Measurements from ENCODE around the gene SLC6A11.

SLC6A11 gene

GRCh38 chr3:10813425-10813824 is 2.6 kb upstream of the SLC6A11 start:
- H3K4me3 ChIP-seq (ENCODE audit: low read depth, low read length, poor library complexity, severe bottlenecking), result no peak overlapping the region
- no peak overlapping the region for H2AFZ ChIP-seq (ENCODE audit: low read length)
- H3K79me2 ChIP-seq (ENCODE audit: insufficient read depth, low read length), result no peaks in the 10 kb centered on the region
- H3K9me2 ChIP-seq (ENCODE audit: low read depth, low read length), result no peaks in the 10 kb centered on the region
- no peaks in the 10 kb centered on the region for H4K20me1 ChIP-seq (ENCODE audit: insufficient read depth, low read length)
- TF ChIP-seq EZH2 (IDR thresholded peaks at IDR 0.05; ENCODE audit: borderline replicate concordance, low read length), result no peak
- TF ChIP-seq CTCF (IDR thresholded peaks at IDR 0.05; ENCODE audit: low read length), result no peak
- H3K4me1 ChIP-seq (ENCODE audit: insufficient read depth, low read length, severe bottlenecking), result no peaks in the 10 kb centered on the region
- H3F3A ChIP-seq (ENCODE audit: insufficient read depth, low read length), result no peaks in the 10 kb centered on the region
- H3K9ac ChIP-seq (ENCODE audit: low read length), result no peak overlapping the region
- H3K9me3 ChIP-seq (ENCODE audit: low read length), result no peaks in the 10 kb centered on the region
- H3K4me2 ChIP-seq (ENCODE audit: low read length), result no peak overlapping the region
- no peaks in the 10 kb centered on the region for H3K27me3 ChIP-seq (ENCODE audit: insufficient read depth, low read length)
- no peak overlapping the region for H3K27ac ChIP-seq (ENCODE audit: low read depth, low read length, poor library complexity, severe bottlenecking)
- H3K36me3 ChIP-seq (ENCODE audit: insufficient read depth, low read length), result no peaks in the 10 kb centered on the region

- Histone ChIP-seq H3K4me2 (ENCODE audit: low read length) (no peak overlapping the region), H3K9me3 (ENCODE audit: low read length) (no peaks in the 10 kb centered on the region), H3K36me3 (ENCODE audit: insufficient read depth, low read length) (no peaks in the 10 kb centered on the region), H4K20me1 (ENCODE audit: insufficient read depth, low read length) (no peaks in the 10 kb centered on the region), H2AFZ (ENCODE audit: low read length) (no peak overlapping the region), H3K27ac (ENCODE audit: low read depth, low read length, poor library complexity, severe bottlenecking) (no peak overlapping the region), H3F3A (ENCODE audit: insufficient read depth, low read length) (no peaks in the 10 kb centered on the region), H3K27me3 (ENCODE audit: insufficient read depth, low read length) (no peaks in the 10 kb centered on the region), H3K9me2 (ENCODE audit: low read depth, low read length) (no peaks in the 10 kb centered on the region), H3K9ac (ENCODE audit: low read length) (no peak overlapping the region), H3K4me3 (ENCODE audit: low read depth, low read length, poor library complexity, severe bottlenecking) (no peak overlapping the region), H3K4me1 (ENCODE audit: insufficient read depth, low read length, severe bottlenecking) (no peaks in the 10 kb centered on the region), H3K79me2 (ENCODE audit: insufficient read depth, low read length) (no peaks in the 10 kb centered on the region)
- TF ChIP-seq CTCF (IDR thresholded peaks at IDR 0.05; ENCODE audit: low read length) (no peak), EZH2 (IDR thresholded peaks at IDR 0.05; ENCODE audit: borderline replicate concordance, low read length) (no peak)
Measured at GRCh38 chr3:10814623-10815022, 1.4 kb upstream of the SLC6A11 start.

- Histone ChIP-seq H3K4me1 (ENCODE audit: insufficient read depth, low read length, severe bottlenecking) (no peaks in the 10 kb centered on the region), H3K9ac (ENCODE audit: low read length) (no peak overlapping the region), H3K27ac (ENCODE audit: low read depth, low read length, poor library complexity, severe bottlenecking) (no peak overlapping the region), H3K79me2 (ENCODE audit: insufficient read depth, low read length) (no peaks in the 10 kb centered on the region), H3K4me2 (ENCODE audit: low read length) (no peak overlapping the region), H3K4me3 (ENCODE audit: low read depth, low read length, poor library complexity, severe bottlenecking) (no peak overlapping the region), H3K27me3 (ENCODE audit: insufficient read depth, low read length) (no peaks in the 10 kb centered on the region), H3K9me2 (ENCODE audit: low read depth, low read length) (no peaks in the 10 kb centered on the region), H3K9me3 (ENCODE audit: low read length) (no peaks in the 10 kb centered on the region), H3K36me3 (ENCODE audit: insufficient read depth, low read length) (no peaks in the 10 kb centered on the region), H3F3A (ENCODE audit: insufficient read depth, low read length) (no peaks in the 10 kb centered on the region), H4K20me1 (ENCODE audit: insufficient read depth, low read length) (no peaks in the 10 kb centered on the region), H2AFZ (ENCODE audit: low read length) (no peak overlapping the region)
- no peak for TF ChIP-seq CTCF (IDR thresholded peaks at IDR 0.05; ENCODE audit: low read length)
- no peak for TF ChIP-seq EZH2 (IDR thresholded peaks at IDR 0.05; ENCODE audit: borderline replicate concordance, low read length)
Measured at GRCh38 chr3:10815487-10815886, 541 bp upstream of the SLC6A11 start.
